Glutamatergic neuron (in vitro differentiated cells): ENCODE data around the gene PTK7. TPM values are rescaled to one million over a fixed set of nuclear protein-coding genes. Genes with fewer than 3 reads are reported as not detected.

Source experiments
- DNase-seq: peaks from one replicate; pipeline ENCODE4 v3.0.0; 2022
- H3K27ac Mint-ChIP-seq: one replicate; pipeline ENCODE4 v1.8.0; 2020; ENCODE audit warnings: mild to moderate bottlenecking, mixed read lengths, inconsistent platforms; ENCODE audit not compliant: unreplicated experiment
- H3K27me3 Mint-ChIP-seq: one replicate; pipeline ENCODE4 v1.8.0; 2020; ENCODE audit warnings: mild to moderate bottlenecking, moderate library complexity, mixed read lengths, inconsistent platforms; ENCODE audit not compliant: unreplicated experiment
- H3K36me3 Mint-ChIP-seq: one replicate; pipeline ENCODE4 v1.8.0; 2020; ENCODE audit warnings: mild to moderate bottlenecking, mixed read lengths, inconsistent platforms; ENCODE audit not compliant: unreplicated experiment
- H3K4me1 Mint-ChIP-seq: one replicate; pipeline ENCODE4 v1.8.0; 2020; ENCODE audit warnings: mild to moderate bottlenecking, low read depth, mixed read lengths, inconsistent platforms; ENCODE audit not compliant: unreplicated experiment
- H3K4me3 Mint-ChIP-seq: one replicate; pipeline ENCODE4 v1.8.0; 2020; ENCODE audit warnings: mild to moderate bottlenecking, mixed read lengths, inconsistent platforms; ENCODE audit not compliant: unreplicated experiment
- H3K9me3 Mint-ChIP-seq: one replicate; pipeline ENCODE4 v1.8.0; 2020; ENCODE audit warnings: mild to moderate bottlenecking, moderate library complexity, mixed read lengths, inconsistent platforms; ENCODE audit not compliant: unreplicated experiment
- total RNA-seq: library from RNA; stranded (reverse); fragmentation: NEBNext Ultra II Directional; extraction: Animal tissue kit (Norgen Biotek cat#: 25700); gene quantifications from one replicate; pipeline ENCODE4 v1.2.1, GENCODE V29; 2021; ENCODE audit not compliant: unreplicated experiment
- TF ChIP-seq, protein P1 (sequence below): fragments of 200-600 bp; sonication (generic); IDR thresholded peaks from one replicate; pipeline ENCODE4 v1.5.0; 2021; ENCODE audit not compliant: partially characterized antibody, unreplicated experiment

PTK7 gene
- total RNA-seq, 1 donor from 2014 or later: 166 TPM

DNA sequence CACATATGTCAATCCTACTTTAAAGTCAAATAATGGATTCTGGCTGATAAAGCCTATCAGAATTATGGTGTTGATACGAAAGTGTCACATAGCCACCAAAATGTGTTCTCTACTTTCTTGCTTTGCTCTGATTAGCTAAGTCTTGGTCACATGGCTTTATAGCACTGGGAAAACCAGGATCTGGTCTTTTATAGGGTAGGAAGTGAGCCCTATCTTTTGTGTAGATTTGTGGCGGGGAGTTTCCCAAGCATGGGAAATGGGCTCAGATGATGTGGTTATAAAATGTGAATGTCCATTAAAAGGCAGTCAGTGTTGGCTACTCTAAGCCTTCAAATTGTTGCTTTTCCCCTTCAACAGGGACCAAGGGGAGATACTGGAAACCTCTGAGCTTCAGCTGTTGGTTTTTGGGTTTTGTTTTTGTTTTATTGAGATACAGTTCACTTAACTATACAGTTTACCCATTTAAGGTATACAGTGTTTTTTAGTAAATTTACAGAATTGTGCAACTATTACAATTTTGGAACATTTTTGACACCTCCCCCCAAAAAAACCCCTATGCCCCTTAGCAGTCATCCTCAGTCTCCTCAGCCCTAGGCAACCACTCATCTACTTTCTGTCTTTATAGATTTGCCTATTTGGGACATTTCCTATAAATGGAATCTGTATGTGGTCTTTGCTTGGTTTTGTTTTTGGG lies 42.5 kb upstream of the PTK7 start:
- Mint-ChIP-seq H3K36me3 (no peaks in the 10 kb centered on the region), H3K9me3 (no peaks in the 10 kb centered on the region), H3K4me1 (peaks cover 2% of the 10 kb centered on the region), H3K4me3 (no peak overlapping the region), H3K27ac (peak overlapping the region; percentile 5), H3K27me3 (peaks cover 4% of the 10 kb centered on the region)
- TF ChIP-seq, protein P1, sequence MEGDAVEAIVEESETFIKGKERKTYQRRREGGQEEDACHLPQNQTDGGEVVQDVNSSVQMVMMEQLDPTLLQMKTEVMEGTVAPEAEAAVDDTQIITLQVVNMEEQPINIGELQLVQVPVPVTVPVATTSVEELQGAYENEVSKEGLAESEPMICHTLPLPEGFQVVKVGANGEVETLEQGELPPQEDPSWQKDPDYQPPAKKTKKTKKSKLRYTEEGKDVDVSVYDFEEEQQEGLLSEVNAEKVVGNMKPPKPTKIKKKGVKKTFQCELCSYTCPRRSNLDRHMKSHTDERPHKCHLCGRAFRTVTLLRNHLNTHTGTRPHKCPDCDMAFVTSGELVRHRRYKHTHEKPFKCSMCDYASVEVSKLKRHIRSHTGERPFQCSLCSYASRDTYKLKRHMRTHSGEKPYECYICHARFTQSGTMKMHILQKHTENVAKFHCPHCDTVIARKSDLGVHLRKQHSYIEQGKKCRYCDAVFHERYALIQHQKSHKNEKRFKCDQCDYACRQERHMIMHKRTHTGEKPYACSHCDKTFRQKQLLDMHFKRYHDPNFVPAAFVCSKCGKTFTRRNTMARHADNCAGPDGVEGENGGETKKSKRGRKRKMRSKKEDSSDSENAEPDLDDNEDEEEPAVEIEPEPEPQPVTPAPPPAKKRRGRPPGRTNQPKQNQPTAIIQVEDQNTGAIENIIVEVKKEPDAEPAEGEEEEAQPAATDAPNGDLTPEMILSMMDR: no peak
- DNase-seq: no peak

DNA sequence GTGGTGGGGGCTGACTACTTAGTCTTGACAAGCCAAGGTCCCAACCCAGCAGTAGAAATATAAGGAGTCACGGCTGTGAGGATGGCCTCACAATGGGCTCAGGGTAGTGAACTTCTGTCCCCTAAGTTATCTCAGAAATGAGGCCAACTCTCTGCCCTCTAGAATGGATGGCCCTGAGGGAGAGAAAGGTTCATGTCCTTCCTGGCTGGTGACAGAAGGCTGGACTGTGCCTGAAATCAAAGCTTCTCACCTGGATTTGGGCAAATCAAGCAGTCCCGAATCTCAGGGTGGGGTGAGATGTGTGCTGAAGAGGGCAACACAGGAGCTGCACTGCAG lies 42.0 kb upstream of the PTK7 start:
- Mint-ChIP-seq H3K4me1 (peaks cover 2% of the 10 kb centered on the region), H3K27ac (no peak overlapping the region), H3K9me3 (no peaks in the 10 kb centered on the region), H3K4me3 (no peak overlapping the region), H3K36me3 (no peaks in the 10 kb centered on the region), H3K27me3 (peaks cover 7% of the 10 kb centered on the region)
- DNase-seq: no peak
- TF ChIP-seq, protein P1: no peak

DNA sequence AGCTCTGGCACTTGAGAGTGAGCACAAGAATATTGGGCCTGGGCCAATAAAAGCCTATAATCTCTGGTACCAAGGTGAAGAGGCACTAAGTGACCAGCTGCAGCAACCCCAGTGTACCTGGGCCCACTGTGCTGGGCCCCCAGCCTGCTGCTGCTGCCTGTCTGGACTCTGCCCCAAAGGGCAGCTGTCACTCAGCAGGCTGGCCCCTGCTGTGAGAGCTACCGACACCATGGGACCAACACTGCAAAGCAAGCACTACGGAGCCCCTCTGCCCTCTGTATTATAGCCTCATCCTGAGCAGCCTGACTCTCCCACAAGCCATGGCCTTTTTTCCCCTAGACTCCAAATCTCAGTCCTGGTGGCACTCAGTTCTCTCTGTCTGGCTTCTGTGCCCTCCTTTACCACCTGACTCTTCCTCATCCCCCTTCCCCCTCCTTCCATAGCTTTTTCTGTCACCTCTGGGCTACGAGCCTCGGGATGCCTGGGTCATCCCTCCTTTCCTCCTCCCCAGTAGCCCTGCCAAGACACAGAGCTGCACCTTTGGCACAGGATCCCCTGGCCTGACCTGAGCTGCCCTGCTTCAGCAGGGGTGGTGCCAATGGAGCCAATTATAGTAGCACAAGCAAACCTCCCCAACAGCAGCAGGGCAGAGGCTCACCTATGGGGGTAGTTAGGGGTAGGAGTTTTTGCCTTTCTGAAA lies 40.5 kb upstream of the PTK7 start:
- DNase-seq: no peak
- no peak overlapping the region for H3K4me3 Mint-ChIP-seq
- no peaks in the 10 kb centered on the region for H3K36me3 Mint-ChIP-seq
- TF ChIP-seq, protein P1: no peak
- H3K4me1 Mint-ChIP-seq: peaks cover 2% of the 10 kb centered on the region
- H3K27me3 Mint-ChIP-seq: peaks cover 7% of the 10 kb centered on the region
- no peaks in the 10 kb centered on the region for H3K9me3 Mint-ChIP-seq
- H3K27ac Mint-ChIP-seq: peak overlapping the region; percentile 55

DNA sequence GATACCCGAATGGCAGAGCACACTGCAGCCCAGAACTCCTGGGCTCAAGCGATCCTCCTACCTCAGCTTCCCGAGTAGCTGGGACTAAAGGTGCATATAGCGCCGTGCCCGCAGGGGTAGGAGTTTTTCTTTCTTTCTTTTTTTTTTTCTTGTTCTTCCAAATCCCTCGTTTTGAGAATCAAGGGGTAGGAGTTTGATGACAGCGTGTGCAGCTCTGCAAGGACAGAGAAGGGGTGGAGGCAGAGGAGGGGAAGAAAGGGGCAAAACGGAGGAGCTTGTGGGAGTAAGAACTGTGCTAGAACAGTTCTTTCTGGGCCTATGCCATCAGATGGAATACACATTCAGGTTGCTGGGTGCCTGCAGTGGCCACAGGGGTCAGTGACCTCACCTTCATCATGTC lies 39.4 kb upstream of the PTK7 start:
- H3K4me1 Mint-ChIP-seq: peaks cover 2% of the 10 kb centered on the region
- TF ChIP-seq, protein P1: no peak
- peaks cover 7% of the 10 kb centered on the region for H3K27me3 Mint-ChIP-seq
- no peak overlapping the region for H3K4me3 Mint-ChIP-seq
- no peaks in the 10 kb centered on the region for H3K36me3 Mint-ChIP-seq
- H3K9me3 Mint-ChIP-seq: no peaks in the 10 kb centered on the region
- no peak for DNase-seq
- no peak overlapping the region for H3K27ac Mint-ChIP-seq

DNA sequence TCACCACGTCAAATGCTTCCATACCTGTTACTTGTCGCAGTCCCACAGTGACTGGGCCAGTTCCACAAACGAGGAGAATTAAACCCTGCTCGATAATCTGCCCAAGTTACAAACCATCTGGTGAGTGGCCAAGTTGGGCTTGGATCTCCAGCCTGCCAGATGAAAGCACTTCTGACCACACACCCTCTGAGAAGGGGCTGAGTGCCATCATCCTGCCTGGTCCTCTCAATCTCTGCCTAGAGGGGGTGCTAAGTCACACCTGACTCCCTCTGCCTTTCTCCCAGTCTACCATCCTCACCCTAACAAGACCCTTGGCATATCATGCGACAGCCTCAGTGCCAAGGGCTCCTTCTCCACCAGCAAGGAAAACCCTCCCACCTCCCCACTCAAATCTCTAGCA lies 38.9 kb upstream of the PTK7 start:
- Mint-ChIP-seq H3K27ac (no peak overlapping the region), H3K9me3 (no peaks in the 10 kb centered on the region), H3K4me3 (no peak overlapping the region), H3K27me3 (peaks cover 7% of the 10 kb centered on the region), H3K36me3 (no peaks in the 10 kb centered on the region), H3K4me1 (peaks cover 2% of the 10 kb centered on the region)
- DNase-seq: no peak
- TF ChIP-seq, protein P1: no peak
